IMR-90 (cell line): ENCODE data around the gene SYNPO. TPM values are rescaled to one million over a fixed set of nuclear protein-coding genes. Genes with fewer than 3 reads are reported as not detected.

Experiments
- ATAC-seq: fragments of 200-7000 bp; cut with Tn5 transposase; 2 replicates; pipeline ENCODE4 v1.9.1; 2020; ENCODE audit warnings: low read depth, mild to moderate bottlenecking, moderate library complexity
- BruUV-seq: library from RNA; stranded (reverse); fragments of 400-500 nt; replicated peaks from 2 replicates; lab custom pipeline; 2021; lab: Mats Ljungman, UMichigan
- CTCF ChIA-PET: fragments of 300-600 bp; formaldehyde crosslinking; extraction: SDS; loops from one replicate; lab custom pipeline; 2021; ENCODE audit warnings: antibody characterized with exemption; lab: Yijun Ruan, JAX
- POLR2A ChIA-PET: fragments of 300-600 bp; sonication (Branson Sonifier 250); formaldehyde crosslinking; loops from one replicate; lab custom pipeline; 2022; ENCODE audit warnings: antibody characterized with exemption; ENCODE audit not compliant: unreplicated experiment; lab: Charles Lee
- DNase-seq: peaks from one replicate; pipeline ENCODE4 v3.0.0; 2013
- H2AFZ ChIP-seq: replicated peaks from 2 replicates; pipeline ENCODE3; 2013; ENCODE audit warnings: low read length, mild to moderate bottlenecking; ENCODE audit not compliant: poor library complexity
- H2AK5ac ChIP-seq: 2 replicates; pipeline ENCODE4 v1.6.1; 2013; ENCODE audit warnings: low read depth, low read length, inconsistent platforms
- H2AK9ac ChIP-seq: replicated peaks from 2 replicates; pipeline ENCODE3; 2013; ENCODE audit warnings: mild to moderate bottlenecking, low read depth, low read length, moderate library complexity; ENCODE audit not compliant: poor library complexity
- H2BK120ac ChIP-seq: 2 replicates; pipeline ENCODE4 v1.6.1; 2013; ENCODE audit warnings: low read depth, low read length, inconsistent platforms
- H2BK15ac ChIP-seq: 3 replicates; pipeline ENCODE4 v1.6.1; 2013; ENCODE audit warnings: low read depth, low read length, inconsistent platforms
- H2BK20ac ChIP-seq: 2 replicates; pipeline ENCODE4 v1.6.1; 2013; ENCODE audit warnings: low read depth, mild to moderate bottlenecking, inconsistent platforms, low read length, moderate library complexity
- H2BK5ac ChIP-seq: 2 replicates; pipeline ENCODE4 v1.6.1; 2013; ENCODE audit warnings: mild to moderate bottlenecking, low read depth, low read length, inconsistent platforms; ENCODE audit not compliant: poor library complexity, severe bottlenecking
- H3K14ac ChIP-seq: replicated peaks from 2 replicates; pipeline ENCODE4 v1.6.1; 2013; ENCODE audit warnings: low read depth, low read length, inconsistent platforms
- H3K18ac ChIP-seq: 2 replicates; pipeline ENCODE4 v1.6.1; 2013; ENCODE audit warnings: low read depth, low read length, control low read depth
- H3K23ac ChIP-seq: 2 replicates; pipeline ENCODE4 v1.6.1; 2013; ENCODE audit warnings: low read depth, low read length, inconsistent platforms
- H3K27ac ChIP-seq: 2 replicates; pipeline ENCODE4 v1.5.1; 2013; ENCODE audit warnings: mild to moderate bottlenecking, control low read depth, low read length; ENCODE audit not compliant: insufficient read depth
- H3K27me3 ChIP-seq: 2 replicates; pipeline ENCODE4 v1.6.1; 2013; ENCODE audit warnings: low read length; ENCODE audit not compliant: control insufficient read depth, insufficient read depth
- H3K36me3 ChIP-seq: 2 replicates; pipeline ENCODE4 v1.6.1; 2013; ENCODE audit warnings: low read length, mixed read lengths; ENCODE audit not compliant: control insufficient read depth, insufficient read depth
- H3K4ac ChIP-seq: 2 replicates; pipeline ENCODE4 v1.6.1; 2013; ENCODE audit warnings: low read depth, low read length, inconsistent platforms
- H3K4me1 ChIP-seq: 2 replicates; pipeline ENCODE4 v1.6.1; 2013; ENCODE audit warnings: low read length, mixed read lengths; ENCODE audit not compliant: control insufficient read depth, insufficient read depth
- H3K4me2 ChIP-seq: 2 replicates; pipeline ENCODE4 v1.6.1; 2013; ENCODE audit warnings: low read depth, mild to moderate bottlenecking, control low read depth, low read length, moderate library complexity
- H3K4me3 ChIP-seq: 2 replicates; pipeline ENCODE4 v1.5.1; 2013; ENCODE audit warnings: low read depth, mild to moderate bottlenecking, control low read depth, low read length, moderate library complexity; ENCODE audit not compliant: insufficient read depth
- H3K56ac ChIP-seq: 2 replicates; pipeline ENCODE4 v1.6.1; 2013; ENCODE audit warnings: low read length, inconsistent platforms; ENCODE audit not compliant: insufficient read depth; ENCODE audit errors: extremely low read depth
- H3K79me1 ChIP-seq, 2 experiments: 2 replicates each; pipeline ENCODE4 v1.6.1; 2013; ENCODE audit warnings: low read length in 2 of 2, inconsistent platforms in 1 of 2, low read depth in 1 of 2
- H3K9ac ChIP-seq: 2 replicates; pipeline ENCODE4 v1.6.1; 2013; ENCODE audit warnings: low read depth, low read length, control low read depth
- H3K9me1 ChIP-seq: 2 replicates; pipeline ENCODE4 v1.6.1; 2013; ENCODE audit warnings: low read length, inconsistent platforms; ENCODE audit not compliant: insufficient read depth
- H3K9me3 ChIP-seq: 2 replicates; pipeline ENCODE4 v1.6.1; 2013; ENCODE audit warnings: low read length; ENCODE audit not compliant: control insufficient read depth, insufficient read depth
- H4K20me1 ChIP-seq: 2 replicates; pipeline ENCODE4 v1.6.1; 2013; ENCODE audit warnings: low read length, inconsistent platforms; ENCODE audit not compliant: insufficient read depth
- H4K5ac ChIP-seq: 2 replicates; pipeline ENCODE4 v1.6.1; 2013; ENCODE audit warnings: mild to moderate bottlenecking, low read depth, low read length, control low read depth
- H4K8ac ChIP-seq, 2 experiments: 2 replicates each; pipeline ENCODE4 v1.6.1; 2013; ENCODE audit warnings: low read depth in 2 of 2, low read length in 2 of 2, control low read depth in 1 of 2, inconsistent platforms in 1 of 2
- H4K91ac ChIP-seq: 2 replicates; pipeline ENCODE4 v1.6.1; 2013; ENCODE audit warnings: low read depth, low read length, inconsistent platforms; ENCODE audit not compliant: insufficient read depth
- BHLHE40 ChIP-seq: fragments of 150-350 bp; IDR thresholded peaks from 2 replicates; pipeline ENCODE4 v1.6.1; 2016; ENCODE audit warnings: mild to moderate bottlenecking, low read depth, low read length
- CEBPB ChIP-seq: IDR thresholded peaks from 2 replicates; pipeline ENCODE4 v1.6.1; 2012; ENCODE audit warnings: low read depth, low read length, improper control_type of control experiment
- CHD1 ChIP-seq: IDR thresholded peaks from 2 replicates; pipeline ENCODE4 v1.6.1; 2012; ENCODE audit warnings: low read depth, low read length, improper control_type of control experiment
- CTCF ChIP-seq: conservative IDR thresholded peaks from 2 replicates; pipeline ENCODE4 v1.5.1; 2012; ENCODE audit warnings: mild to moderate bottlenecking, low read depth, low read length, improper control_type of control experiment
- FOS ChIP-seq: fragments of 150-350 bp; IDR thresholded peaks from 2 replicates; pipeline ENCODE4 v1.6.1; 2016; ENCODE audit warnings: low read depth, low read length
- MAFK ChIP-seq: IDR thresholded peaks from 2 replicates; pipeline ENCODE4 v1.6.1; 2012; ENCODE audit warnings: low read depth, low read length, improper control_type of control experiment
- MAZ ChIP-seq: IDR thresholded peaks from 2 replicates; pipeline ENCODE4 v1.6.1; 2012; ENCODE audit warnings: low read depth, mild to moderate bottlenecking, low read length, improper control_type of control experiment, moderate library complexity, borderline replicate concordance
- MXI1 ChIP-seq: IDR thresholded peaks from 2 replicates; pipeline ENCODE4 v1.6.1; 2012; ENCODE audit warnings: low read depth, mild to moderate bottlenecking, low read length, moderate library complexity, borderline replicate concordance
- NFE2L2 ChIP-seq: fragments of 150-350 bp; IDR thresholded peaks from 2 replicates; pipeline ENCODE4 v1.6.1; 2016; ENCODE audit warnings: low read depth, mild to moderate bottlenecking, low read length
- POLR2A ChIP-seq: IDR thresholded peaks from 2 replicates; pipeline ENCODE4 v1.6.1; 2012; ENCODE audit warnings: mild to moderate bottlenecking, low read depth, low read length
- RAD21 ChIP-seq: IDR thresholded peaks from 2 replicates; pipeline ENCODE4 v1.6.1; 2012; ENCODE audit warnings: low read length, improper control_type of control experiment
- RCOR1 ChIP-seq: IDR thresholded peaks from 2 replicates; pipeline ENCODE4 v1.6.1; 2012; ENCODE audit warnings: mild to moderate bottlenecking, low read length, improper control_type of control experiment; ENCODE audit not compliant: insufficient replicate concordance
- RFX5 ChIP-seq: IDR thresholded peaks from 2 replicates; pipeline ENCODE4 v1.8.0; 2012; ENCODE audit warnings: low read depth, mild to moderate bottlenecking, low read length, moderate library complexity
- SMC3 ChIP-seq: fragments of 150-350 bp; IDR thresholded peaks from 2 replicates; pipeline ENCODE4 v1.6.1; 2016; ENCODE audit warnings: low read depth, mild to moderate bottlenecking, antibody characterized with exemption, low read length, moderate library complexity
- USF2 ChIP-seq: fragments of 150-350 bp; IDR thresholded peaks from 2 replicates; pipeline ENCODE4 v1.6.1; 2017; ENCODE audit warnings: mild to moderate bottlenecking, antibody characterized with exemption, low read length, low read depth
- WGBS, 2 experiments: methylation state at CpG; one replicate each; pipeline versions ENCODE4 v1.1.5 to v1.1.7; 2013; ENCODE audit warnings: missing lambda C conversion rate in 2 of 2; ENCODE audit not compliant: insufficient read length in 1 of 2; ENCODE audit errors: extremely low coverage in 2 of 2; 5-methylcytosine and 5-hydroxymethylcytosine counted together
- dilution Hi-C: fragments of 300-500 bp; cut with HindIII; formaldehyde crosslinking; loops from one replicate; pipeline ENCODE4 v1.14.3; 2018; ENCODE audit warnings: low sequenced_read_pairs; ENCODE audit not compliant: unreplicated experiment
- in situ Hi-C: fragments of 300-500 bp; cut with MboI; formaldehyde crosslinking; loops from 3 replicates; pipeline ENCODE4 v1.14.3; 2019; ENCODE audit warnings: low sequenced_read_pairs, inconsistent platforms, mixed read lengths
- intact Hi-C: fragments of 100-400 bp; cut with micrococcal nuclease; formaldehyde crosslinking; loops from 2 replicates; pipeline ENCODE4 v1.10.0; 2022
- polyA plus RNA-seq, 3 experiments: library from polyadenylated mRNA; depleted of rRNA; stranded (reverse); fragments of >200 nt; gene quantifications; 2 replicates each; pipeline ENCODE4 v1.2.3, GENCODE V29; 2012; ENCODE audit warnings: low replicate concordance in 1 of 3
- total RNA-seq: library from RNA; depleted of rRNA; stranded (reverse); fragments of >200 nt; gene quantifications from 2 replicates; pipeline ENCODE4 v1.2.3, GENCODE V29; 2012
- TF ChIP-seq, protein P1 (sequence below): fragments of 150-350 bp; IDR thresholded peaks from 2 replicates; pipeline ENCODE4 v1.6.1; 2016; ENCODE audit warnings: low read depth, mild to moderate bottlenecking, low read length, moderate library complexity, borderline replicate concordance

The SYNPO gene
- total and polyA plus RNA-seq, 2 of the 4 experiments (the other 2 are of a cell fraction) = 3.0 to 24.8 TPM

DNA sequence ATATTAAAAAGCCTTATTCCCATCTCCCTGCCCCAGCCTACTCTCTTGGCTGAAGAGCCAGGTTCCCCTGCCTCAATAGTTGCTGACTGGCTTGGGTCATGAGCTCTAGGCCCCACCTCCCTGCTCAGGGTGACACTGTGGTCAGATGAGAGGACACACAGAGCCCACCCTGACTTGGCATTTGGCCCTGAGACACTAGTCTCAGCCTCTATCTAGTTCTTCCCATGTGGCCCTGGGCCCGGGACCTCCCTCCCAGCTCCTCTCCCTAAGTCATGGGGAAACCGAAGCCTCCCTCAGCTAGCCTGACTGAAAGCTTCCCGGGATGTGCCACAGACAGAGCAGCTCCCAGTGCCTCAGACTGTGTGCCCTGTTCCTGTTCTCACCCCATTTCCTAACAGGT lies 14.8 kb downstream of the SYNPO start:
- H3K4ac ChIP-seq = no peak overlapping the region
- DNase-seq = no peak
- H3K9ac ChIP-seq = no peak overlapping the region
- dilution Hi-C loops = no loop called here
- peaks cover 35% of the 10 kb centered on the region for H3K4me1 ChIP-seq
- peaks cover 40% of the 10 kb centered on the region for H4K20me1 ChIP-seq
- ChIA-PET POLR2A (no interaction called here), CTCF (interaction anchor here (1.4 kb wide), 1 partner anchor 95 kb away, joined by 5 read pairs; no protein-coding TSS in a partner anchor)
- H3K27ac ChIP-seq = no peak overlapping the region
- no peak overlapping the region for H2BK15ac ChIP-seq
- H3K9me1 ChIP-seq = peaks cover 2% of the 10 kb centered on the region; the same call in 1 of the 2 replicates
- no peak overlapping the region for H3K4me2 ChIP-seq
- H2AK9ac ChIP-seq = no peak overlapping the region
- no peak overlapping the region for H3K18ac ChIP-seq
- H3K4me3 ChIP-seq = no peak overlapping the region
- H4K8ac ChIP-seq = no peak overlapping the region
- TF ChIP-seq MAFK (no peak), POLR2A (no peak), BHLHE40 (no peak), CTCF (no peak), CEBPB (no peak), USF2 (no peak), RCOR1 (no peak), CHD1 (no peak), MAZ (no peak), FOS (no peak), MXI1 (no peak), SMC3 (no peak), RFX5 (no peak), RAD21 (no peak), NFE2L2 (no peak)
- TF ChIP-seq, protein P1, sequence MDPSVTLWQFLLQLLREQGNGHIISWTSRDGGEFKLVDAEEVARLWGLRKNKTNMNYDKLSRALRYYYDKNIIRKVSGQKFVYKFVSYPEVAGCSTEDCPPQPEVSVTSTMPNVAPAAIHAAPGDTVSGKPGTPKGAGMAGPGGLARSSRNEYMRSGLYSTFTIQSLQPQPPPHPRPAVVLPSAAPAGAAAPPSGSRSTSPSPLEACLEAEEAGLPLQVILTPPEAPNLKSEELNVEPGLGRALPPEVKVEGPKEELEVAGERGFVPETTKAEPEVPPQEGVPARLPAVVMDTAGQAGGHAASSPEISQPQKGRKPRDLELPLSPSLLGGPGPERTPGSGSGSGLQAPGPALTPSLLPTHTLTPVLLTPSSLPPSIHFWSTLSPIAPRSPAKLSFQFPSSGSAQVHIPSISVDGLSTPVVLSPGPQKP = no peak
- H2BK120ac ChIP-seq = no peak overlapping the region
- H2BK20ac ChIP-seq = no peak overlapping the region
- H3K14ac ChIP-seq = no peak overlapping the region
- H3K27me3 ChIP-seq = no peaks in the 10 kb centered on the region
- no CpG with 5 or more reads among the region's 3 CpGs for WGBS, 2 experiments
- in situ Hi-C loops = no loop called here
- BruUV-seq = no TSS peak
- H4K5ac ChIP-seq = no peak overlapping the region
- H2AK5ac ChIP-seq = no peak overlapping the region; the same call in 1 of the 2 replicates
- H3K9me3 ChIP-seq = no peaks in the 10 kb centered on the region
- H3K79me1 ChIP-seq = peaks cover 26 to 33% of the 10 kb centered on the region in 2 experiments
- H3K23ac ChIP-seq = no peak overlapping the region; the same call in 1 of the 2 replicates
- ATAC-seq = no peak
- no peak overlapping the region for H3K56ac ChIP-seq
- H3K36me3 ChIP-seq = peaks cover 40% of the 10 kb centered on the region
- peak overlapping the region; percentile 33 for H2AFZ ChIP-seq
- H4K91ac ChIP-seq = peak overlapping the region; percentile 41; the same call in 1 of the 2 replicates
- H2BK5ac ChIP-seq = no peak overlapping the region
- intact Hi-C loops = loop anchor here (5.0 kb wide), 1 partner anchor 192 kb away; the partner anchor contains the start of gene IRGM
